Thyroid gland (tissue), 4 donors: ENCODE measurements around the gene CLIP2.

Experiments used
- CTCF ChIP-seq, 6 experiments: fragments of 200-600 bp in 3 of 6; fragments of 450-650 bp in 3 of 6; sonication (generic) in 3 of 6; IDR thresholded peaks; one replicate each; pipeline ENCODE4 v1.5.1; 2016 to 2019; ENCODE audit warnings: antibody characterized with exemption in 6 of 6, mild to moderate bottlenecking in 2 of 6, inconsistent platforms in 1 of 6, moderate library complexity in 1 of 6
- POLR2A ChIP-seq, 2 donors: fragments of 450-650 bp; IDR thresholded peaks; one replicate each; pipeline ENCODE4 v1.6.1; 2017; ENCODE audit warnings: antibody characterized with exemption in 2 of 2, mild to moderate bottlenecking in 2 of 2, moderate library complexity in 1 of 2

GRCh38 chr7:74356589-74357315 is 67.5 kb downstream of the CLIP2 start:
- TF ChIP-seq POLR2A (IDR thresholded peaks at IDR 0.05), result no peak
- no peak for TF ChIP-seq CTCF (IDR thresholded peaks at IDR 0.05)
